Measurements from ENCODE around the gene SNRPD1. TPM values are rescaled to one million over a fixed set of nuclear protein-coding genes. Genes with fewer than 3 reads are reported as not detected.
"Not testable (repeated sequence)": the region's sequence is repeated elsewhere in the genome, so short reads cannot be mapped to it uniquely, and the experiment has no call there.

SNRPD1 gene
- total RNA-seq, 1 donor from 2014 or later: 22.6 TPM

DNA sequence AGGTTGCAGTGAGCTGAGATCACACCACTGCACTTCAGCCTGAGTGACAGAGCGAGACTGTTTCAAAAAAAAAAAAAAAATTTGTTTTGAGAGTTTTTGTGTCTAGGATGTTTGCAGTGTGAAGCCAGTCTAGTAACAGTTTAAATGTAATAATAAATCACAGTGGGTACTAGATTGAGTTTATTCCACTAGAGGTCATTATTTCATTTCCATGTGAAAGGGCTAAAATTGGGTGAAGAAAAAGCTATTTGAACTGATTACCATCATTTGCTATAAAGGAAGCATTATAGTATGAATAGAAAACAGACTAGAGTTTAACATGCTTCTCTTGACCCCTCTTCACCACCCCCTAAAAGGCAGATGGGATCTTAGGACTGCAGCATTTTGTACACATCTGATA is 20.3 kb downstream of the SNRPD1 start:
- ATAC-seq (no peak), DNase-seq (no peak)
- intact Hi-C loops (cut with micrococcal nuclease): no loop called here

DNA sequence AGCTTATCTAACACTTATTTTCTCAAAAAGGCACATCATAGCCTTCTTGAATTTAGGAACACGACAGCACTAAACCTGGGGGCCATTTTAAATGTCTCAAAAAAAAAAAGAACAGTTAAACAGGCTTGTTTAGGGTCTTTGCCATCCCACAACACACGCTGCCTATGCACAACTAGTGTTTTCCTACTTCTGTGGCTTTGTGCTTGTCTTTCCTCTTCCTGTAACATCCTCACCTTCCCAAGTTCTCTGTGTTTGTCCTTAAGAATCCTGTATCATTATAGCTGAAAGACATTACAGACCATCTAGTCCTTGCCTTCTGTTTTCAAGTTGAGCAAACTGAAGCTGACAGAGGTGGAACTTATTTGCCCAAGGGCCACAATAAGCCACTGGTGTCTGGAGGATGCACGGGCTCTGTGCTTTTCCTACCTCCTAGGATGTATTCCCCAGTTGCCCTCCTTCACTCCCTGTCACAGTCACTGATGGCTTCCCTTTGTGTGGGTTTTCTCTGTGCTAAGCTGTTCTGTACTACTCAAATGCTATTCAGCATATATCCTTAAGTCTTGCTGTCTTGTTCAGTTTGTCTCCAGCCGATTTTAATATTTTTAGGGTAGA is 22.6 kb downstream of the SNRPD1 start:
- DNase-seq (no peak), ATAC-seq (no peak)
- intact Hi-C loops (cut with micrococcal nuclease): no loop called here

DNA sequence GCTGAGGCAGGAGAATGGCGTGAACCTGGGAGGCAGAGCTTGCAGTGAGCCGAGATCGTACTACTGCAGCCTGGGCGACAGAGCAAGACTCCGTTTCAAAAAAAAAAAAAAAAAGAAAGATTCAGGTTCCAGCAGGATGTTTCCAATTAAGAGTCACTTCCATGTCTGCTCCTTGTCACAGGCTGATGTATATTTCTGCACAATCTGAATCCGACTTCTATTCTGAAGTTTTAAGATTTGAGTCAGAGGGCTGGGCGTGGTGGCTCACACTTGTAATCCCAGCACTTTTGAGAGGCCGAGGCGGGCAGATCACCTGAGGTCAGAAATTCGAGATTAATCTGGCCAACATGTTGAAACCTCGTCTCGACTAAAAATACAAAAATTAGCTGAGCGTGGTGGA is 24.7 kb downstream of the SNRPD1 start:
- DNase-seq (no peak), ATAC-seq (no peak)
- intact Hi-C loops (cut with micrococcal nuclease): no loop called here

DNA sequence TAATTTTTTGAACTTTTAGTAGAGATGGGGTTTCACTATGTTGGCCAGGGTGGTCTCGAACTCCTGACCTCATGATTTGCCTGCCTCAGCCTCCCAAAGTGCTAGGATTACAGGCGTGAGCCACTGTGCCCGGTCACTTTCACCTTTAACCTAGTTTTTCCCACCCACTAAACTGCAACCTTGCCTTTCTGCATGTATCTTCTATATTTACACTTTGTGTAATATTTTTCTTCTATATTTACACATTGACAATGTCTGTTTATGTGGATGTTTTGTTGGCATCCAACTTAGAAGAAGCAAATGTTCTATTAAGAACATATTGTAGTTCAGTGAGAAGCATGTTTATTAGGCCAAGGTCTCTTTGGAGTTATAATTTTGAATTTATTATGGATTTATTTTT is 26.7 kb downstream of the SNRPD1 start:
- DNase-seq (no peak), ATAC-seq (no peak)
- intact Hi-C loops (cut with micrococcal nuclease): no loop called here

DNA sequence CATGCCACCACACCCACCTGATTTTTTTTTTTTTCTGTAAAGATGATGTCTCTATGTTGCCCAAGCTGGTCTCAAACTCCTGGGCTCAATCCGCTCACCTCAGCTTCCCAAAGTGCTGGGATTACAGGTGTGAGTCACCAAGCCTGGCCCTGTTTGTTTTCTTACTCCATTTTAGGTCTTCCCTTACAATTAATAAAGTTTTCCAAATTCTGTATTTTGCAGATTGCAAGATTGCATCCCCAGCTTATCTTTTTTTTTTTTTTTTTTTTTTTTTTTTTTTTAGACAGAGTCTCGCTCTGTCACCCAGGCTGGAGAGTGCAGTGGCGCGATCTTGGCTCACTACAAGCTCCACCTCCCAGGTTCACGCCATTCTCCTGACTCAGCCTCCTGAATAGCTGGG is 28.3 kb downstream of the SNRPD1 start:
- DNase-seq; intact Hi-C loops (cut with micrococcal nuclease); ATAC-seq: not testable (repeated sequence)

DNA sequence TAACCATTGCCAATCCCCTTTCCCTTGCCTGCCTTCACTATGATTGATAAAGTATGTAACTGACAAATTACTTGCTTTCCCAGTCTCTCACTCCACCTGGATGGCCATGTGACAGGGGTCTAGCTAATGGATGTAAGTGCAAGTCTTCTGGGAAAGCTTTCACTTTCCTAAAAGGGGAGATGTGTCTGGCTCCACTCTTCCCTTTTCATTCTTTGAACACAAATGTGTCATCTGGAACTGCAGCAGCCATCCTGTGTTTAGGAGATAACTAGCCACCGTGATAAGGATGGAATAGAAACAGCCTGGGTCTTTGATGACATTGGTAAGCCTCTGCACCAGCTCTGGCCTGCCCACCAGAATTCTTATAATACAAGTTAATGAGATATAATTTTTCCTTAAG is 38.2 kb downstream of the SNRPD1 start:
- intact Hi-C loops (cut with micrococcal nuclease): no loop called here
- ATAC-seq (no peak), DNase-seq (no peak)

DNA sequence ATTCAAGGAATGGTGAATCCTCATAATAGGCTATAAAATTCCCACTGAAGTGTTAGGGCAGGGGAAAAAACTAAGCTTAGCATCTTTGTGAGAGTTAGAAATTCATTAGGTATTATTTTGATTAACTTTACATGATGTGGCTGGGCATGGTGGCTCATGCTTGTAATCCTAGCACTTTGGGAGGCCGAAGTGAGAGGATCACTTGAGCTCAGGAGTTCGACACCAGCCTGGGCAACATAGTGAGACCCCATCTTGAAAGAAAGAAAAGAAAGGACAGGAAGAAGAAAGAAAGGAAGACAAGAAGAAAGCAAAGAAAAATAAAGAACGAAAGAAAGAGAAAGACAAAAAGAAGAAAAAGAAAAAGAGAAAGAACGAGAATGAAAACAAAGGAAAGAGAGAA is 40.0 kb downstream of the SNRPD1 start:
- ATAC-seq: no peak
- intact Hi-C loops (cut with micrococcal nuclease): no loop called here

DNA sequence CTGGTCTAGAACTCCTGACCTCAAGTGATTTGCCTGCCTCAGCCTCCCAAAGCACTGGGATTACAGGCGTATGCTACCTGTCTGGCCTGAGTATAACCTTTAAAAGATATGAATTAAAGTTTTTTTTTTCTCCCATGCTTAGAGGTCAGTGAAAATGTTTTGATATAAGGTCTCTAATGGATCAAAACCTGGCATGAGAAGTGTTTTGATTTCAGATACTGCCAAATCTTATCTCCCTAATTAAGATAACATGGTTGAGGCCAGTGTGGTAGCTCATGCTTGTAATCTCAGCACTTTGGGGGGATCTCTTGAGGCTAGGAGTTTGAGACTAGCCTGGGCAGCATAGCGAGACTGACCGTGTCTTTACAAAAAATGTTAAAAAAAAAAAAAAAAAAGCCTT is 41.2 kb downstream of the SNRPD1 start:
- ATAC-seq (no peak), DNase-seq (no peak)
- intact Hi-C loops (cut with micrococcal nuclease): no loop called here

More for the DNA sequence above, 40.0 kb downstream of the SNRPD1 start:
- no peak for DNase-seq

DNA sequence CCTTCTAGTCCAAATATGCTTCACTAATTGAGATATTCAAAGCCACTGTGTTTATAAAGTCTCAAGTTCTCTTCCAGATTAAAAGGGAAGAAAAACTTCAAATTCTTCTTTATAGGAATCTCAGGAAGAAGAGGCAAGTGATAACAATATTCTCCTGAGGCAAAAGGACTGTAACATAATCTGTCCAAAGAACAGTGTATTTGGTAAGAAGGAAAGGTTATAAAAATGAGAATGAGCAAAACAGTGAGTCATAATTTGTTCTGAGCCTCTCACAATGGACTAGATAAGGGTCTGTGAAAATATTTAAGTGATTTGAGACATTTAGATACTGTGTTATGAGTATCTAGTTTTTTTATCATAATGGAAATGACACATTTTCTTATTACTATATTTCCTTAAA is 44.3 kb downstream of the SNRPD1 start:
- DNase-seq (no peak), ATAC-seq (no peak)
- intact Hi-C loops (cut with micrococcal nuclease): no loop called here

DNA sequence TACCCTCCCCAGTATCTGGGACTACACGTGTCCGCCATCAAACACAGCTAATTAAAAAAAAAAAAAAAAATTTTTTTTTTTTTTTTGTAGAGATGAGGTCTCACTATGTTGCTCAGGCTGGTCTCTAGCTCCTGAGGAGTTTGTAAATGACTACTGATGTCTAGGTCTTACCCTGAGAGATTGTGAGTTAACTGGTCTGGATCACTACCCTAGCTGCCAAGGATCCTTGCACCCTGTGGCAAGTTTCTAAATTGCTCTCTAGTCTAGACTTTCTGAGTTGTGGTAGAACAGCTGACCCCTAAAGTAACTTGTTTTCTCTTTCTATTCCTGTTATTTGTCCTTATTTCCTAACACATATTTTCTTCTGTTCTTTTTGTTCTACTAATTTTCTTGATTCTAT is 48.0 kb downstream of the SNRPD1 start:
- intact Hi-C loops (cut with micrococcal nuclease): no loop called here
- no peak for DNase-seq
- no peak for ATAC-seq

DNA sequence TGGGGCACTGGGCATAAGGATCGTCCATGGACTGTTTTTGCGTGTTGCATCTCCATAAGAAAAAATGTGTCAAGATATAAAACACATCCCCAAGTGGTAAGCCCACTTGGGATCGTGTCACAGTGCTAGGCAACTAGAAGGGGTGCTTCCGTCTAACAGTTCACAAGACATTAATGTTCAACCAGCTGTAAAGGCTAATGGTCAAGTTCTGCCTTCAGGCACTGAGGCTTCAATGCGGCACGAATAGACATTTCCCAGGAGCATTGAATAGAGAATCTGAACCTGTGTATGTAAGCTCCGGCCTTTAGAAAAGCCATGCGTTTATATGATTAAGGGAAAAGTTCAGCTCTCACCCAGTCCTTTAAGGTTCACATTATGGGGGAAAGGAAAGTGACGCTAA is 50.5 kb downstream of the SNRPD1 start:
- intact Hi-C loops (cut with micrococcal nuclease): no loop called here
- ATAC-seq: no peak

DNA sequence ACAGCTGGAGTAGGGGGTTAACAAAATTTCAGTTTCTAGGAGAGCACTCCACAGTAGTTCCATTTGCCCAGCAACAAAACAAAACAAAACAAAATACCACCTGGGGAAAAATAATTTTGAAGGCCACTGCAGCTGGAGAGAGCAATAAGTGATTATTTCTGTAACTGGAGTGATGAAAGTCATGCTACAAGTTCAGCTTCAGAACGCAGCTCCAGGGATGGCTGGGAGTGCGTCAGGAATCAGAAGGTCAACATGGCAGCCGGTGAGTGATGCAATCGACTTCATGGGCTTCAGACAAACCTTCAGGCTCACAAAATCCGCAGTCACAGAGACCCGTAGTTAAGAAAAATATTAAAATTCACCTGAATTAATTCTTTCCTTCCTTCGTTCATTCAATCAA is 51.5 kb downstream of the SNRPD1 start:
- ATAC-seq: no peak
- no peak for DNase-seq
- intact Hi-C loops (cut with micrococcal nuclease): no loop called here

More for the DNA sequence above, 50.5 kb downstream of the SNRPD1 start:
- no peak for DNase-seq

DNA sequence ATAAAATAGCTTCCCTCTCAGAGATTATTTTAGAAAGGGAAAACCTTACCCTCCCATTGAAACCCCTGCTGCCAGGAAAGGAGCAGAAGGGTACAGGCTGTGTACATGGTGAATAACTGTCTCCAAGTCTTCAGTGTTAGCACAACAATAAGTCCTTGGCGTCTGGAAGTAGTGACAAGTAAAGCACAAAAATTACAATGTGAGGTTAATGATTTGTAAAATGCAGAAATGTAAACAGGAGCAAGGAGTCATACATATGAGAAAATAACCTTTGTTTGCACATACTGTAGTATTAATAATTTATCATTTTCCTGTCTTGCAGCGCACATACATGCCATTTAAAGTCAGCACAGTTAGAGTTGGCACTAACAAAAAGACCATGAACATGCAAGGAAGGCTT is 52.0 kb downstream of the SNRPD1 start:
- ATAC-seq: no peak
- DNase-seq: no peak
- intact Hi-C loops (cut with micrococcal nuclease): no loop called here

DNA sequence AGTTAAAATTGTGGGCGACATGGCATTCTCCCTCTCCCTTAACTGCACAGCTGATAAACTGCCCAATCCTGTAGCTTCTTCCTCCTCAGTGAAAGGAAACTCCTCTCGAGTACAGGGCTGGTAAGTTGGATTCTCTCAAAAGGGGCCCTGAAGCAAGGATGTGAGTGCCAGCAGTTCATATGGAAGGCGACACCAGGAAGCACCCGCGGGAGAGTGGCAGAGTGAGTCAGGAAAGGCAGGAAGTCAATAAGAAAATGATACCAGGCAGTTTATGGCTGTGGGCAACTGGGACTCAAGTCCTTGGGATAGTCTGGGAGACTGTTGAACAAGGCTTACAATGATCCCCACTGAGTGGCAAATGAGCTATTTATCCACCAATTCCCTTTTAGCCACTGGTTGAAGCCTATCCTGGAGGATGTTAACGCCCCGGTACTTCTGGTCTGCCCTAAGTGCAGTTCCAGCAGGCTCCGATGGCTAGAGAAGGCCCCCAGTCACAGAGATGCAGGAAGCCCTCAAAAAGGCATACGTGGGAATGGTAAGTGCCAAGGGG is 57.7 kb downstream of the SNRPD1 start:
- no peak for ATAC-seq
- no peak for DNase-seq
- intact Hi-C loops (cut with micrococcal nuclease): no loop called here

DNA sequence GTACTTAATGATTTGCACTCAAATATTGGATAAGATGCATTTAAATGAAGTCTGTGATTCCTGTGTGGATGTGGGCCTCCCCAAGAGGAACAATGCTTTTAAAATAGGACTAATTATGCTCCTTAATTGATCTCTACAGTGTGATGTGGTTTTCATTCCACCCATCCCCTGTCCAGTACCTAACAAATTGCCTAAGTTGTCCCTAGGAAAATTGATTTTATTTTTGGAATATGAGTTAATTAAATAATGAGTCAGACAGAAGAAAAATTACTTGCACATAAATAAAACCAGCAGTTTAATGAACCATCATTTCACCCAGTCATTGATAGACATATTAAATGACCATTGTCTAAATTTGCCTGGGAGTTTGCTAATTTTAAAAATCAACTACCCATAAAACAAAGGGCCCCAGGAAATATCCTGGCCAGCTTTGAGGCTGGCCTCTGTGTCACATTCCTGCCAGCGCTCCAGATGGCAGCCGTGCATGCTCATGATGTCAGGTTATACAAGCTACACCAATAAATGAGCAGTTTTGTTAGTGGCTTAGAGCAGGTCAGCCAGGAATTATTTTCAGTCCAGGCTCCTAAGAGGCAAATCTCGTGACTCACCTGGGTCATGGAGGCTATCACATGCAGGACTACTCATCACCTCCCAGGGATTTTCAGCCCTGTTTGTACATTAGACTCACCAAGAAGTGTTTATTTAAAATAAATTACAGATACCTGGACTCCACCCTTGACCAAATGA is 60.6 kb downstream of the SNRPD1 start:
- intact Hi-C loops (cut with micrococcal nuclease): no loop called here
- ATAC-seq (peak; percentile 96), DNase-seq (peak; percentile 69)

DNA sequence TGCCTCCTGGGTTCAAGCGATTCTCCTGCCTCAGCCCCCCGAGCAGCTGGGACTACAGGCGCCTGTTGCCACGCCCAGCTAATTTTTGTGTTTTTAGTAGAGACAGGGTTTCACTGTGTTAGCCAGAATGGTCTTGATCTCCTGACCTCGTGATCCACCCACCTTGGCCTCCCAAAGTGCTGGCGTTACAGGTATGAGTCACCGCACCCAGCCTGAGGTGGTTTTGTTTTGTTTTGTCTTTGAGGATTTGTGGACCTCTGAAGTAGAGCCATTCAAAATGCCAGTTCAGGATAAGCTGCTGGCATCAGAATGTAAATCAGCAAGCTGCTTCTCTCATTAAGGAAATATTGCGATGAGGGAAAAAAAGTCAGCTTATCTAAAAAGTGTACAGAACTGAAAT is 63.2 kb downstream of the SNRPD1 start:
- ATAC-seq; intact Hi-C loops (cut with micrococcal nuclease); DNase-seq: not testable (repeated sequence)

DNA sequence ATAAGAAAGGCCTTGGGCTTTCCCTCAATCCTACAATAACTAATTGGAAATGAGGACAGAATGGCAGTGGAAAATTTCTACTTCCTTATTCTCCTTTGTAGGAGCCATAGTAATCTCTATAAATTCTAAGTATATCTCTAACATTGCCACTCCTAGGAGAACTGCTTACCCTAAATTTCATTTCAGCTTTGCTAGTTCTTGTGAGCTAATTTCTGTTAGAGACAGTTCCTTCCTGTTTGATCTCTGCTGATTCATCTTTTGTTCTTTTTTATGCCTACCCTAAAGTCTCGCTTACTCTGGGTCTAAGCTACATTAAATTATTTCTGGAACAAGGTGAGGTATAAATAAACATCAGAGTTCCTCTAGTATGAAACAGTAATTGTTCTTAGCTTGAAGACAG is 66.7 kb downstream of the SNRPD1 start:
- DNase-seq: no peak
- intact Hi-C loops (cut with micrococcal nuclease): no loop called here
- ATAC-seq: no peak

DNA sequence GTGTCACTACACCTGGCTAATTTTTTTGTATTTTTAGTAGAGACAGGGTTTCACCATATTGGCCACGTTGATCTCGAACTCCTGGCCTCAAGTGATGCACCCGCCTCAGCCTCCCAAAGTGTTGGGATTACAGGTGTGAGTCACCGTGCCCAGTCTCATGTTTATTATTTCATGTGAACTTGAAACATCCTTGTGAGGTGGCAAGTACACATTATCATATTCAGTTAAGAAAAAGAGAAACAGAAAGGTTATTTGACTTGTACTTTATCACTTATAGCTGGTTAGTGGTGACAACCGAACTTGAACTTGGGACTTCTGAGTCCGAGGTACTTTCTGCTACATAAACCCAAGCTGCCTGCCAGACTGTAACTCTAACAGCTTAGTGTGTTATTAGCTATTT is 68.0 kb downstream of the SNRPD1 start:
- no peak for ATAC-seq
- intact Hi-C loops (cut with micrococcal nuclease): no loop called here
- no peak for DNase-seq

DNA sequence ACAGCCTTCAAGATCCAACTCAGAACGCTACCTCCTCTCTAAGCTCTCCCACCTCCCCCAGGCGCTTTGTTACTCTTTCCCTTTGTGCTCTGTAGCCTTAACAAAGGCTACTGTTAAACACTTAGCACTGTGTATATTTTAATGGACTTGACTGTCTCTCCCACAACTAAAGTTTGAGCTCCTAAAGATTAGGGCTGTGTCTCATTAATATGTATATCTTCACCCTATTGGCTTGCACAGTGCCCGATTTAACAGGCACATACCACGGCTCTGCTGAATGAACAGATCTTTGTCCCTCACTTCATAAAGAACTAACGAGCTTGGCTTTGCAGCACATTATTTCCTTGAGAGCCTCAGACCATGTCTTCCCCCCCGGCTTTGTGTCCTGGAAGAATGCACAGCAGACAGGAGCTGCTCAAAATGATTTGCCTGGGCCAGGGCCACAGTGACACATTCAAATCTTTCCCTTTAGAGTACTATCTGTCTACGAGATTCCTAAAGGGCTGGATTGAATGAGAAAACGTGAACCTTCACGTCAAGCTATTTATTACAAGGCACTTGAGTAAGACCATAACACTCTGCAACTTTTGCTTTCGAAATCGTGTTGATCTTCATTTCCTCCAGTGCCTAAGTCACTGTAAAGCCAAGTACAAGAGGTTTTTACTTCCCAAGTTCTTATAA is 70.4 kb downstream of the SNRPD1 start:
- intact Hi-C loops (cut with micrococcal nuclease): no loop called here
- ATAC-seq: peak; percentile 72

More for the DNA sequence above, 70.4 kb downstream of the SNRPD1 start:
- no peak for DNase-seq

Measured in left ventricle myocardium superior (tissue), 1 donor.